SK-N-MC (cell line): ENCODE data around the gene ARHGEF7.

Experiments used
- EZH2 ChIP-seq: fragments of 200-600 bp; sonication (generic); IDR thresholded peaks from one replicate; pipeline ENCODE4 v1.6.1; 2017; ENCODE audit warnings: antibody characterized with exemption
- POLR2AphosphoS5 ChIP-seq: IDR thresholded peaks from 2 replicates; pipeline ENCODE4 v1.6.1; 2012; ENCODE audit warnings: mild to moderate bottlenecking, low read depth, low read length, borderline replicate concordance

DNA sequence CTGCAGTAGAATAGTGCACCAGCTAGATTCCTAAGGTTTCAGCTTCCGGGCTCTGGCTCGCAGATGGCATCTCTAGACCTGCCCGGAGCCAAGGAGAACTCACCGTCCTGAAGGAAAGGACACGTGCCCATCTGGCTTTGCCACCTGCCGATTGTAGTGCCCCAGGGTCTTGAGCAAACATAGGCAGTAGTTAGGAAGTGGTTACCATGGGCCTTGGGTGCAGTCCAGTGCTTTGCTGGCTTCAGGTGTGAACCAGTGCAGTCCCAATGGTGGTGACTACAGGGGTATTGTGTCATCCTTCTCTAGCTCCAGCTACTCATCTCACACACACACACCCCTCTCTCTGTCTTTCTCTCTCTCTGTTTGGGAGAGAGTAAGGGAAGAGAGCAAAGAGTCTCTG lies 143.9 kb downstream of the ARHGEF7 start:
- TF ChIP-seq EZH2, result no peak
- TF ChIP-seq POLR2AphosphoS5, result no peak
